ENCODE measurements around the gene OPA1. TPM values are rescaled to one million over a fixed set of nuclear protein-coding genes. Genes with fewer than 3 reads are reported as not detected.

The OPA1 gene
- total RNA-seq, 1 experiment from 2014 or later = 75.4 TPM

- H3K27ac ChIP-seq (ENCODE audit: insufficient read length, low read depth, low read length) = no peak overlapping the region
- H3K27ac Mint-ChIP-seq = no peak overlapping the region
- H3K23ac ChIP-seq (ENCODE audit: insufficient read length, low read depth, low read length) = no peak overlapping the region
- H2BK120ac ChIP-seq (ENCODE audit: low read depth, low read length, poor library complexity, severe bottlenecking) = no peak overlapping the region
- no peak overlapping the region for H2AFZ ChIP-seq (ENCODE audit: low read length)
- no peak overlapping the region for H4K91ac ChIP-seq (ENCODE audit: insufficient read length, low read depth, low read length)
- H3K4me1 ChIP-seq (ENCODE audit: insufficient read depth, low read length) = no peaks in the 10 kb centered on the region
- peaks cover 5 to 7% of the 10 kb centered on the region in 2 experiments for H3K4me1 Mint-ChIP-seq
- H3K56ac ChIP-seq (ENCODE audit: insufficient read length, low read depth, low read length) = no peak overlapping the region
- no peaks in the 10 kb centered on the region for H3K9me3 Mint-ChIP-seq
- no peak overlapping the region for H3K4me3 Mint-ChIP-seq
- no peaks in the 10 kb centered on the region for H3K9me3 ChIP-seq (ENCODE audit: control insufficient read depth, low read depth, low read length)
- no peak overlapping the region for H3K4me2 ChIP-seq (ENCODE audit: insufficient read depth, insufficient read length, low read length)
- DNase-seq = no peak
- no CpG with 5 or more reads among the region's 5 CpGs for WGBS (ENCODE audit: extremely low coverage, insufficient read length, low lambda C conversion rate)
- no peak overlapping the region for H2BK20ac ChIP-seq (ENCODE audit: low read depth, low read length, poor library complexity, severe bottlenecking)
- no peak for TF ChIP-seq CTCF (conservative IDR thresholded peaks at IDR 0.05)
- H3K36me3 Mint-ChIP-seq (ENCODE audit: insufficient read depth in 1 of 3, low read depth in 3 of 3) = peaks cover 9 to 39% (median 34%) of the 10 kb centered on the region in 3 experiments; a peak in 5 of 7 replicates
- no peak overlapping the region for H2AK5ac ChIP-seq (ENCODE audit: insufficient read length, low read length)
- no peak overlapping the region for H3K18ac ChIP-seq (ENCODE audit: insufficient read length, low read depth, low read length)
- H3T11ph ChIP-seq (ENCODE audit: low read length) = no peak overlapping the region
- no peaks in the 10 kb centered on the region for H3K23me2 ChIP-seq (ENCODE audit: insufficient read length, low read depth, low read length, poor library complexity, severe bottlenecking)
- H3K27me3 ChIP-seq (ENCODE audit: insufficient read depth, low read length) = no peaks in the 10 kb centered on the region
- H2BK5ac ChIP-seq (ENCODE audit: insufficient read length, low read length) = no peak overlapping the region
- H2BK15ac ChIP-seq (ENCODE audit: low read depth, low read length) = no peak overlapping the region
- no peak overlapping the region for H3K9ac ChIP-seq (ENCODE audit: extremely low read depth, insufficient read length, low read length)
- H3K79me2 ChIP-seq (ENCODE audit: insufficient read depth, low read length) = no peaks in the 10 kb centered on the region
- no peaks in the 10 kb centered on the region for H4K20me1 ChIP-seq (ENCODE audit: control insufficient read depth, insufficient read depth, insufficient read length)
- no peak overlapping the region for H4K8ac ChIP-seq (replicated peaks; ENCODE audit: insufficient read length, low read depth, low read length)
- no peak overlapping the region for H2BK12ac ChIP-seq (ENCODE audit: insufficient read length, low read depth, low read length)
- H3K14ac ChIP-seq (ENCODE audit: insufficient read depth, low read length) = no peak overlapping the region
- no peak overlapping the region for H3K4ac ChIP-seq (ENCODE audit: low read depth, low read length)
- no peaks in the 10 kb centered on the region for H3K79me1 ChIP-seq (ENCODE audit: insufficient read depth, low read depth, low read length, poor library complexity, severe bottlenecking)
- no peak overlapping the region for H4K5ac ChIP-seq (ENCODE audit: insufficient read length, low read depth, low read length)
- no peaks in the 10 kb centered on the region for H3K27me3 Mint-ChIP-seq (ENCODE audit: low read depth)
Observed at GRCh38 chr3:193640165-193640715, 47.2 kb downstream of the OPA1 start.
